OCI-LY3 (cell line): ENCODE measurements around the gene OASL.

Experiments used
- CTCF ChIP-seq: fragments of 200-600, 300-600 bp; sonication (generic); IDR thresholded peaks from 2 replicates; pipeline ENCODE4 v1.5.1; 2014; ENCODE audit warnings: antibody characterized with exemption, low read length, low read depth
- EZH2phosphoT487 ChIP-seq: fragments of 200-600 bp; shearing (Covaris generic); IDR thresholded peaks from 2 replicates; pipeline ENCODE4 v1.6.1; 2018; ENCODE audit warnings: antibody characterized with exemption, mixed run types, low read depth

GRCh38 chr12:121038861-121039668 is at the start of gene OASL:
- TF ChIP-seq EZH2phosphoT487 (no peak), CTCF (no peak)
